Measurements from ENCODE around the gene VSNL1.

VSNL1 gene

GRCh38 chr2:17614174-17614930 lies 73.9 kb downstream of the VSNL1 start:
- DNase-seq (ENCODE audit: low read depth in 2 of 2): no peak

- DNase-seq (ENCODE audit: low read depth in 2 of 2): no peak
Observed at GRCh38 chr2:17615147-17615546, 74.7 kb downstream of the VSNL1 start.

DNA sequence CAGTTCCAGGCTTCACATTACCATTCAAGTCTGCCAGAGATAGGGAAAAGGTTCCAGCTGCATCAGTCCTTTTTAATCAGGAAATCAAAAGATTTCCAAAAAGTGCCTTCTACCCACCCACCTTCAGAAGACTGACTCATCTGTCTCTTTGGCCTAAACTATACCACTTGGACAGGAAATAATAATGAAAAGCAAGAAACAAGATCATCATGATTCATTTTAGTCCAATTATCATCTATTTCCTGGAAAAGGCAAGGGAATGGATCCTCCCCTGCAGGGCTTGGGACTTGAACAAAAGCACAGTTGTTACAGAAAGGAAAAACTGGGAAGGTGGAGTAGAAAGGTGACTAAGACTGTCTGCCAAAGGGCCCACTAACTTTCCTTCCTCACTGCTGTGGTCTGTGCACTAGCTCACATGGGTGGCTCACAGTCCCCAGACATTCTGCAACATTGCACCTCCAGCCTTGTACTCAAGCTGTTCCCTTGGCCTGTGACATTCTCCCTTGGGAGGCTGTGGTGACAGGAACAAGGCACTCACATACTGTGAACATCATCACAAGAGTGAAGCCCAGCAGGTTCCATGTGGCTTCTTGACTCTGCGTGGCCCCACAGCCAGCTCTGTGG lies 75.3 kb downstream of the VSNL1 start:
- no peak for DNase-seq (ENCODE audit: low read depth in 2 of 2)

DNA sequence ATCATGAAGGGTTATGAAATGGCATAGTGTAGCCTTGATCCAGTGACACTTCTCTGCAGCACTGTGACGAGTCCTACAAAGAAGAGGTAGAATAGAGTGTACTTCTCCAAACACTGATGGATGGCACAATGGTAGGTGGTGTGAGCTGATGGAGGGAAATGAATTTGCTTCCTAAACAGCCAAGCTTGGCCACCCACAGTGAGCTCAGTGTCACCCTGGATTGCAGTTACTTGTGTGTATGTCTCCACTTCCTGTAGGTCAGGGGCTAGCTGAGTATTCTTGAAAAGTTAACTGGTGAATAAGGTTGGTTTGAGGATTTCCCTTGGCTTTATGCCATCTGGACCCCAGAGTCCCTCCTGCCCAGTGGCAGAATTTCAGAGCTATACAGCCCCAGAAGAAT lies 75.9 kb downstream of the VSNL1 start:
- no peak for DNase-seq (ENCODE audit: low read depth in 2 of 2)

DNA sequence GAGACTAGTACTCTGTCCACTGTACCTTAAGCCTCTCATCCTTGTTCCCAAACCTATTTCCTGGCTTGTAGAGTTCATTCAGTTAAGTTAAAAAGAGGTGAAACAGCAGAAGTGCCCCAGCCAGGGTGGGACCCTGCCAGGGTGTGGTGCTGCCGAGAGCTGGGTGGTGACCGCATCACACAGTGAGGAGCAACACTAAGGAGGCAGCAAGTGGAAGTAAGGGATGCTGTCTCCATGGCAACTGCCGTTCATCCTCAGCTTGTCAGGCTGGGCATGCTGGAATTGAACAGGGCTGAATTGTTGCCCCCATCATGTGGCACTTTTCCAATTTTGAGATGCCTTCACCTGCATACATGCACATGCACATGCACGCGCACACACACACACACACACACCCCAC lies 77.0 kb downstream of the VSNL1 start:
- DNase-seq (ENCODE audit: low read depth in 2 of 2): no peak

DNA sequence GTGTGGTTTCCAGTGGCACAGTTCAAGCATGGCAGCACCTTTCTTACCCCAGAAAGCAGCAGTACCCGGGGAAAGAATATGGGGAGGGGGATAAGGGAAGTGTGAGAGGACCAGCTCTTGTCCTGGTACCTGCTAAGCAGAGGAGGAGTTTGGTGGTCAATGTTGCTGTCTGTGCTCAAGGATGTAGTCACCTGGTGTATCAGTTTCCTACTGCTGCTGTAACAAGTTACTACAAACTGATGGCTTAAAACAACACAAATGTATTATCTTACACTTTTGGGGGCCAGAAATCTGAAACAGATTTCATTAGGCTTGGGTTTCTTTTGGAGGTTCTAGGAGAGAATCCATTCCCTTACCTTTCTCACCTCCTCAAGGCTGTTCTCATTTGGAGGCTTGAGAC lies 77.5 kb downstream of the VSNL1 start:
- no peak for DNase-seq (ENCODE audit: low read depth in 2 of 2)

DNA sequence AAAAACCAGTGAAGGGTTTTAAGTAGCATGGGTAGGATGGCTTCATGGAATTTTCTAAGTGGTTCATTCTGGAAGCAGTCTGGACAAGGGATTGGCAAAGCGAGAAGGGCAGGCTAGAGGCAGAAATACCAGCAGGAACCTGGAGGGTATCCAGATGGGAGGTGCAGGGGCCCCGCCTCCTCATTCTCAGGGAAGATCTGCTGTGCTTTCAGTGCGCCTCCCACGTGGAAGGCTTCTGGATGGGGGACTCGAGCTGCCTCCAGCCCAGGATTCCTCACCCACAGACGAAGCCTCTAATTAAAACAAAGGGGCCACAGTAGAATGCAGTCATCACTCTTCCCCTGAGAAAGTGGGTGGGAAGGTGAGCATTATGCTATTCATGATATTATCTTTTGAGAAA lies 79.8 kb downstream of the VSNL1 start:
- no peak for DNase-seq (ENCODE audit: low read depth in 2 of 2)

GRCh38 chr2:17620841-17621240 lies 80.3 kb downstream of the VSNL1 start:
- no peak for DNase-seq (ENCODE audit: low read depth in 2 of 2)

DNA sequence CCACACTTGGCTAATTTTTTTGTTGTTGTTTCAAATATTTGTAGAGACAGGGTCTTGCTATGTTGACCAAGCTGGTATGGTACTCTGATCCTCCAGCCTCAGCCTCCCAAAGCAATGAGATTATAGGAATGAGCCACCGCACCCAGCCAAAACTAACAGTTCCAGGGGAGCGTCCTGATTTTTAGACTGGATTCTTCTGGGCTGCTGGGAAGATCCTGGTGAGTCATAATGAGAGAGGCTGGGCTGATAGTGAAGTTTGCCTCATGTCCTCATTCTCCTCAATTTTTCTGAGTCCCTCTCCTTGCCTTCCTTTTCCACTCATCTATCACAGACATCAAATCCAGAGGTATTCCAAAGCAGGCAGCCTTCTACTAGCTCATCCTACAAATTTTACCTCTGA lies 81.3 kb downstream of the VSNL1 start:
- DNase-seq (ENCODE audit: low read depth in 2 of 2): no peak

- DNase-seq (ENCODE audit: low read depth in 2 of 2): no peak
Observed at GRCh38 chr2:17625446-17625845, 85.0 kb downstream of the VSNL1 start.

DNA sequence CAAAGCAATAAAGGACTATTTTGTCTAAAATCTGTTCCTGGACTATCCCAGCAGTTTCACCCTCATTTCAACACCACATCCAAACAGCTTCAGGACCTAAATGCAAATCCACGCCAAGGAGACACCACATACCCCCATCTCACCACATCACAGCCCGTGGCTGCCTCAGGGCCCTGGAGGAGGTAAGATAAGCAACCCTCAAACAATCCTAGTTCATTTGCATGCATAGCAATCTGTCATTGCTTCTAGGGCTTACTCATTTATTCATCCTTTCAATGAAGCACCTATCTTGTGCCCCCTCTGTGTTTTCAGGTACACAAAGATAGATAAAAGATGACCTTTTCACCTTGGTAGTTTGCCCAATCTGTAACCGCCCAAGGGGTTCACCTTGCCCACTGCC lies 86.5 kb downstream of the VSNL1 start:
- no peak for DNase-seq (ENCODE audit: low read depth in 2 of 2)

DNA sequence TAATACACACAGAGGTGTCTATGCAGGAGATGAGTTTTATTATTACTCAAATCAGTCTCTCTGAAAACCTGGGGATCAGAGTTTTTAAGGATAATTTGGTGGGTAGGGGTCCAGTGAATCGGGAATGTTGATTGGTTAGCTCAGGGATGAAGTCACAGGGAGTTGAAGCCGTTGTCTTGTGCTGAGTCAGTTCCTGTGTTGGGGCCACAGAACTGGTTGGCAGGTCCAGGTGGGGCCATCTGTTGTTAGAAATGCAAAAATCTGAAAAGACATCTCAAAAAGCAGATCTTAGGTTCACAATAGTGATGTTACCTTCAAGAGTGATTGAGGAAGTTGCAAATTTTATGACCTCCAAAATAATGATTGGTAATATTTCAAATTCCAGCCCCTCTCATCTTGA lies 86.9 kb downstream of the VSNL1 start:
- no peak for DNase-seq (ENCODE audit: low read depth in 2 of 2)

DNA sequence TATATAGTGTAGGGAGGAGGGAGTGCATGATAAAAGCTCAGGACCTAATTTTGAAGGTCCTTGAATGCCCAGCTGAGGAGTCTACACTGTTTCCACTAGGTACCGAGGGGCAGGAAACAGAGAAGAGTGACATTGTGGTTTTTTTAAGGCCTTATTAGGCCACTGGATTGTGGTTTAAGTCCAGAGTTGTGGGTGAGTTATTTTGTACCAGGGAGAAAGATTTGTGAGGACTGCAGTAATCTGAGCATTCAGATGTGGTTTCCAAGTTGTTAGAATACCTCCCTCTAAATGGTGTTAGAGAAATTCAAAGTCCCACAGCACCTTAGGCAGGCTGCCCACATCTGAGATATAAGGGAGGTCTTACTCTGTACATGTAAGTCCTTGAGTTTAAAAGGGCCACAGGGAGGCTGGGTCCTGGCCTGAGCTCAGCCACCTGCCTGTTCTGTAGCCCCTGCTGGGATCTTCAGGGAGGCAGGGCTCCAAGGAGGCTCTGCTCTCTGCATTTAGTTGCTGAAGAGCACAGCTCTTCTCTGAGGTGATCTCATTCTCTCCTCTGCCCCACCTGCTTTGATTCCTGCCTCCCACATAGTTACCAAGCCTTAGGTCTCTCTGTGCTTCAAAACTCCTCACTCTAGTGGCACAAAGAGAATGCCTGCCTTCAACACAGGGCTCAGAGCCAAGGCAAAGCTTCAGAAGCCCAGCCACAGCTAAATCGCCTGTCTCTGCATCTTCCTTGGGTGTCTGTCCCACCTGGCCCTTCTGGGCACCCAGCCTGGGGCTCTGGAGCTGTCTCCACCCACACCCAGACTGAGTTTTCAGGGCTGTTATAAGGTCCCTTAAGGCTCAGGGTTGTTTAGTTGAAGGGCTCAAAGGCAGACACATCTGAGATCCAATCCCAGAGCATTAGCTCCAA lies 88.1 kb downstream of the VSNL1 start:
- no peak for DNase-seq (ENCODE audit: low read depth in 2 of 2)

DNA sequence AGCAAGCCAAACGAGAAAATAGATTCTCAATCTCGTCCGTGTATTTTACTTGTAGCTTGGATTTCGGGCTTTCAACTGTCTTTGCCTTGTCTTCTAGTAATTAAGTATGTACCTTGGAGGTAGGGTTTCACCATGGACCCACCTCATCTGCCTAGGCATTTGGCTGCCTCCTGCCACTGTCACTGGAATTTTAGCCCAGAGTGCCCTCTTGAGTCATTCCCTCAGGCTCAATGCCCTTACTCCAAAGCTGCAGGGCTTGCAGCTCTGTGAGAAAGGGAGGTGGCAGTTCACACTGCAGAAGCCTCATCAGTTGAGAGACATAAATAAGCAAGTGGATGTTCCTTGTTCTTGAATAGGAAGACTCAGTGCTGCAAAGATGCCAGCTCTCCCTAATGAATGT lies 89.6 kb downstream of the VSNL1 start:
- no peak for DNase-seq (ENCODE audit: low read depth in 2 of 2)

GRCh38 chr2:17634997-17635396 lies 94.5 kb downstream of the VSNL1 start:
- no peak for DNase-seq (ENCODE audit: low read depth in 2 of 2)

DNA sequence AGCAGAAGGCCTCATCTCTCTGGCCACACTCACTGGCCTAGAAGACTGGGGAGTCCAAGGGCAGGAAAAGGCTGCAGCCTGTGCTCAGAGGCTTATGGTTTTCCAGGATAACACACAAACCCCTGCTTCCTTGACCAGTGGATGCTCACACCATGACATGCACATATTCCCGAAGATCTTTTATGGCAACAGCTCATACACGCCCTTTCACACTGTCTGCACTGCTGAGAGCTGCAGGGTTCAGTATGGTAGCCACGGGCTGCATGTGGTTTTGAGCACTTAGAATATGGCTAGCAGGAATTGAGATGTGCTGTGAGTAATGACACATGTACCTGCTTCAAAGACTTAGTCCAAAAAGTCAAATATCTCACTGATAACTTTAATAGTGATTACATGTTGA lies 95.8 kb downstream of the VSNL1 start:
- no peak for DNase-seq (ENCODE audit: low read depth in 2 of 2)

GRCh38 chr2:17637131-17637906 lies 96.8 kb downstream of the VSNL1 start:
- DNase-seq (ENCODE audit: low read depth in 2 of 2): no peak

GRCh38 chr2:17638196-17638743 lies 97.8 kb downstream of the VSNL1 start:
- no peak for DNase-seq (ENCODE audit: low read depth in 2 of 2)

DNA sequence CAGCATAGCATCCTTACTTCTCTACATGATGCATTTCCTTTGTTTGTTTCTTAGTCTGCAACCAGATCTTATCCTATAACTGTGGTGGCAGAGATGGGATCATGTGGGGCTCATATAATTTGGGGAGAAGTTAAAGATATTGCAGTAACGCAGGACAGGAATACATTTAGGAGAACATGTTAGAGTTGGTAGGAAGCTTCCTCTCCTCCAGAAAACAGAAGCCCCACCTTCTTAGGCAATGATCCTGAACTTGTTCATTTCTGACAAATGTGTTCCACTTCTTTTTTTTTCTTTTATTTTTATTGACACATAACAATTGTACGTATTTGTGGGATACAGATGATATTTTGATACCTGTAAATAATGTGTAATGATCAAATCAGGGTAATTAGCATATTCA lies 99.9 kb downstream of the VSNL1 start:
- no peak for DNase-seq (ENCODE audit: low read depth in 2 of 2)

- no peak for DNase-seq (ENCODE audit: low read depth in 2 of 2)
Observed at GRCh38 chr2:17643031-17643615, 102.6 kb downstream of the VSNL1 start.
